GM12878 (cell line): ENCODE data around the gene GADL1. TPM values are rescaled to one million over a fixed set of nuclear protein-coding genes. Genes with fewer than 3 reads are reported as not detected.

Experiments used
- ATAC-seq: fragments of 200-7000 bp; cut with Tn5 transposase; 3 replicates; pipeline ENCODE4 v1.9.1; 2020; ENCODE audit warnings: mild to moderate bottlenecking, moderate library complexity
- BruUV-seq: library from RNA; stranded (reverse); fragments of 400-500 nt; replicated peaks from 2 replicates; lab custom pipeline; 2021; lab: Mats Ljungman, UMichigan
- CTCF ChIA-PET: fragments of 300-600 bp; sonication (Branson Sonifier 250); formaldehyde crosslinking; extraction: SDS; loops from one replicate; lab custom pipeline; 2021; ENCODE audit warnings: inconsistent platforms; lab: Yijun Ruan, JAX
- POLR2A ChIA-PET: fragments of 350-600 bp; formaldehyde crosslinking; extraction: SDS; loops from one replicate; lab custom pipeline; 2021; ENCODE audit warnings: inconsistent platforms; lab: Charles Lee
- RAD21 ChIA-PET: fragments of 300-600 bp; sonication (Branson Sonifier 250); formaldehyde crosslinking; loops from one replicate; lab custom pipeline; 2023; ENCODE audit warnings: antibody characterized with exemption; ENCODE audit not compliant: unreplicated experiment; lab: Charles Lee
- SMC1A ChIA-PET: fragments of 300-600 bp; sonication (Branson Sonifier 250); formaldehyde crosslinking; loops from one replicate; lab custom pipeline; 2023; ENCODE audit not compliant: unreplicated experiment, uncharacterized antibody; lab: Charles Lee
- DNase-seq: peaks from one replicate; pipeline ENCODE4 v3.0.0-alpha.2; 2011; ENCODE audit warnings: low read depth, low spot score
- FAIRE-seq: peaks from 3 replicates; lab custom pipeline; 2011; peaks lifted over from hg19 to GRCh38; lab: Jason Lieb, UNC
- H2AFZ ChIP-seq: 2 replicates; pipeline ENCODE4 v1.6.0; 2011; ENCODE audit warnings: low read depth, low read length, control low read depth; ENCODE audit not compliant: control insufficient read depth
- H3K27ac ChIP-seq: 2 replicates; pipeline ENCODE4 v1.5.1; 2011; ENCODE audit warnings: control low read depth; ENCODE audit not compliant: control insufficient read depth, insufficient read depth
- H3K27me3 ChIP-seq, 2 experiments: replicated peaks in 1 of 2; 2 replicates each; pipeline versions ENCODE4 v1.6.0 to v1.6.1; 2011; ENCODE audit warnings: low read length in 1 of 2; ENCODE audit not compliant: control insufficient read depth in 2 of 2, insufficient read depth in 2 of 2
- H3K36me3 ChIP-seq, 2 experiments: 2 replicates each; pipeline ENCODE4 v1.5.1; 2011; ENCODE audit warnings: low read length in 1 of 2; ENCODE audit not compliant: control insufficient read depth in 2 of 2, insufficient read depth in 2 of 2
- H3K4me1 ChIP-seq: 2 replicates; pipeline ENCODE4 v1.6.1; 2011; ENCODE audit warnings: mild to moderate bottlenecking, low read length, moderate library complexity, mixed read lengths; ENCODE audit not compliant: control insufficient read depth, insufficient read depth
- H3K4me2 ChIP-seq: 2 replicates; pipeline ENCODE4 v1.6.0; 2011; ENCODE audit warnings: control low read depth; ENCODE audit not compliant: control insufficient read depth, insufficient read depth
- H3K4me3 ChIP-seq: fragments of 200-600 bp; sonication (generic); 2 replicates; pipeline ENCODE4 v1.5.1; 2016
- H3K79me2 ChIP-seq: 2 replicates; pipeline ENCODE4 v1.6.0; 2011; ENCODE audit warnings: low read length; ENCODE audit not compliant: control insufficient read depth, insufficient read depth
- H3K9ac ChIP-seq: 2 replicates; pipeline ENCODE4 v1.8.0; 2011; ENCODE audit warnings: low read length, control low read depth, mixed read lengths; ENCODE audit not compliant: control insufficient read depth, insufficient read depth
- H3K9me3 ChIP-seq: replicated peaks from 3 replicates; pipeline ENCODE4 v1.5.1; 2011; ENCODE audit warnings: mild to moderate bottlenecking, low read length; ENCODE audit not compliant: control insufficient read depth, insufficient read depth
- H4K20me1 ChIP-seq: 2 replicates; pipeline ENCODE4 v1.6.0; 2011; ENCODE audit not compliant: control insufficient read depth, insufficient read depth
- BMI1 ChIP-seq: fragments of 450-650 bp; IDR thresholded peaks from 2 replicates; pipeline ENCODE4 v1.6.1; 2016; ENCODE audit warnings: mild to moderate bottlenecking, moderate library complexity, borderline replicate concordance
- CBX3 ChIP-seq: fragments of 200-600 bp; sonication (generic); IDR thresholded peaks from 2 replicates; pipeline ENCODE4 v1.6.1; 2016; ENCODE audit warnings: low read depth, borderline replicate concordance
- ESRRA ChIP-seq: IDR thresholded peaks from 2 replicates; pipeline ENCODE4 v1.6.1; 2012; ENCODE audit warnings: mild to moderate bottlenecking, low read length, improper control_type of control experiment
- EZH2 ChIP-seq: IDR thresholded peaks from 2 replicates; pipeline ENCODE4 v1.6.1; 2012; ENCODE audit warnings: low read depth, mild to moderate bottlenecking, control low read depth, inconsistent platforms, low read length, borderline replicate concordance; ENCODE audit not compliant: control insufficient read depth
- HDAC6 ChIP-seq: fragments of 200-600 bp; sonication (generic); IDR thresholded peaks from one replicate; pipeline ENCODE4 v1.8.0; 2017; ENCODE audit warnings: antibody characterized with exemption; ENCODE audit not compliant: unreplicated experiment
- MEF2B ChIP-seq: fragments of 450-650 bp; IDR thresholded peaks from 2 replicates; pipeline ENCODE4 v1.6.1; 2018; ENCODE audit warnings: mild to moderate bottlenecking, moderate library complexity; ENCODE audit not compliant: partially characterized antibody, poor library complexity, severe bottlenecking
- NBN ChIP-seq: fragments of 450-650 bp; IDR thresholded peaks from 2 replicates; pipeline ENCODE4 v1.6.1; 2016
- NFIC ChIP-seq: IDR thresholded peaks from 2 replicates; pipeline ENCODE4 v1.6.1; 2012; ENCODE audit warnings: low read depth, mild to moderate bottlenecking, inconsistent platforms, low read length, moderate library complexity
- PML ChIP-seq: IDR thresholded peaks from 2 replicates; pipeline ENCODE4 v1.6.1; 2012; ENCODE audit warnings: low read length, inconsistent platforms
- SUPT20H ChIP-seq: IDR thresholded peaks from 2 replicates; pipeline ENCODE4 v1.6.1; 2011; ENCODE audit warnings: low read depth, mild to moderate bottlenecking, low read length, moderate library complexity, borderline replicate concordance; ENCODE audit not compliant: control insufficient read depth
- TBL1XR1 ChIP-seq: IDR thresholded peaks from 2 replicates; pipeline ENCODE4 v1.6.1; 2012; ENCODE audit warnings: low read depth, low read length, improper control_type of control experiment
- WRNIP1 ChIP-seq: IDR thresholded peaks from 2 replicates; pipeline ENCODE4 v1.6.1; 2011; ENCODE audit warnings: low read depth, low read length, improper control_type of control experiment, borderline replicate concordance
- WGBS: methylation state at CpG from one replicate; pipeline ENCODE4 v1.1.6; 2016; ENCODE audit warnings: low lambda C conversion rate; ENCODE audit not compliant: insufficient replicate concordance, insufficient coverage; ENCODE audit errors: missing lambda C conversion rate; 5-methylcytosine and 5-hydroxymethylcytosine counted together
- in situ Hi-C: fragments of 300-500 bp; cut with MboI; formaldehyde crosslinking; loops from 9 replicates; pipeline ENCODE4 v1.14.3; 2018; ENCODE audit warnings: mixed read lengths
- intact Hi-C: fragments of 100-400 bp; cut with micrococcal nuclease; formaldehyde crosslinking; loops from one replicate; pipeline ENCODE4 v1.14.2; 2022; ENCODE audit not compliant: unreplicated experiment
- polyA plus RNA-seq, 11 experiments: library from polyadenylated mRNA; depleted of rRNA in 4 of 11; unstranded in 6 of 11; stranded (reverse) in 5 of 11; fragments of >200 nt; fragmentation: Nextera tagmentation in 4 of 11; fragmentation: Illumina TruSeq in 1 of 11; extraction: Ambion mirVana in 4 of 11; extraction: Trizol in 1 of 11; gene quantifications; 1 replicate in 1 of 11; 2 replicates in 10 of 11; pipeline versions ENCODE4 v1.2.1 to v1.2.3, GENCODE V29; 2011 to 2016; ENCODE audit warnings: inconsistent platforms in 2 of 11, missing spikeins in 2 of 11, low read depth in 1 of 11
- total RNA-seq, 4 experiments: library from RNA; depleted of rRNA in 3 of 4; stranded (reverse); fragments of >200 nt in 3 of 4; fragmentation: Illumina TruSeq in 1 of 4; extraction: Trizol in 1 of 4; gene quantifications; 2 replicates each; pipeline versions ENCODE4 v1.2.1 to v1.2.3, GENCODE V29; 2013 to 2021
- TF ChIP-seq, protein P1 (sequence below): fragments of 150-350 bp; IDR thresholded peaks from 2 replicates; pipeline ENCODE4 v1.6.1; 2016; ENCODE audit warnings: low read depth, low read length

The GADL1 gene
- total and polyA plus RNA-seq, 10 of the 15 experiments (the other 5 are each of a cell fraction or from before 2014, with no cell fraction given) = 0.04 TPM; not detected in 9

DNA sequence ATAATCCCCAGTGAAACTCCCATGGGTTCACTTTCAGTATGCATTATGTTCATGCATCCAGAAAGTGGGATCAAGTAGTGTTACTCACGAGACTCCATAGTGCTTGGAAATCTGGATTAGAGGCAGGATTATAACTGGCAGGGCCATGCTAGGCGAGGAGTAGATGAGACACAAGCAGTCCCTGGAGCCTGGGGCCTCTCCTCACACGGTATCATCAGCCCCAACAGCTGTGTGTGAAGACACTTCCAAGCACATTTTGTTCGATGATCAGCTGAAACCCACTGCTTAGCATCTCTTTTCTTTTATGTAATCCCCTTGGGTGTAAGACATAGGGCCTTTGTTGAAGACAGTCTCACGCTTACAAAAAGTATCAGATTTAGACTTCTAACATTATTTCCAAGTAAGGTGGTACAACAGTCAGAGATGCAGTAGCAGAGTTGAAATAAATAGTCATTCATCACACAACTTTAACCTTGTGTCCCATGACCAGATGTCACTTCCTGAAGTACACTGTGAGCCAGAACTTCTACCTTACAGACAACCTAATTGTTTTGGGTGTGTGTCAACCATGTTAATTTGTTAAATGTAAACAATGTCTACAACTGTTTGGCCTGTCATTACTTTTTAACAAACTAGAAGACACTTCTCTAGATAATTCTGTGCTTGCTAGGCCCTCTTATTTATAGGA, 116.9 kb downstream of the GADL1 start:
- H3K9me3 ChIP-seq = no peaks in the 10 kb centered on the region; the same call in 2 of the 3 replicates
- in situ Hi-C loops = no loop called here

DNA sequence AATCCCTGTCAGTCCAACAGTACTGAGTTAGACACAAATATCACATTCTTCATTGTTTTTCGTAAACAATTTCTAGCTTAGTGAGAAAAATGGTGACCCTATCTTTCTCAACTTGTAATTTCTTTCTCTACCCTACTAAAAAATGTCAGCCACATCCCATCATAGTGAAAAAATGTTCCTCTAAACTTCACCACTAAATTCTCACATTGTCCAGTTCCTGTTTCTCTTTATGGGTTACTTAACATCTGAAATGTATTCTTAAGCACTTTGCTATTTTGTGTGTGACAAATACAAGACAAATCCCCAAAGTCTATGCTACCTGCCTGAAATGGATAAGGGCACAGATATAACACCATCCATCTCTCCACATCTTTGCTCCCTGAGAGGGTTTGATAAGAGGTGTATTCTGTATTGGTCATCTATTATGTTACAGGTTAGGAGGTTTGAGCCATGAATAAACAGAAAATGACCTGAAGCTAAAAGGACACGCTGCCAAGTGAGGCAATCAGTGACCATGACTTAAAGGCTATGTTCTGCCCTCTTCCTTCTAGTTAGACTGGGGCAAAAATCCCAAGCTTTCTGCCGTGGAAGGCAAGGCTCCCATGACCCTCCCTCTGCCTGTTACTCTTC, 118.2 kb downstream of the GADL1 start:
- no peak for TF ChIP-seq MEF2B
- no peak for TF ChIP-seq HDAC6
- TF ChIP-seq, protein P1, sequence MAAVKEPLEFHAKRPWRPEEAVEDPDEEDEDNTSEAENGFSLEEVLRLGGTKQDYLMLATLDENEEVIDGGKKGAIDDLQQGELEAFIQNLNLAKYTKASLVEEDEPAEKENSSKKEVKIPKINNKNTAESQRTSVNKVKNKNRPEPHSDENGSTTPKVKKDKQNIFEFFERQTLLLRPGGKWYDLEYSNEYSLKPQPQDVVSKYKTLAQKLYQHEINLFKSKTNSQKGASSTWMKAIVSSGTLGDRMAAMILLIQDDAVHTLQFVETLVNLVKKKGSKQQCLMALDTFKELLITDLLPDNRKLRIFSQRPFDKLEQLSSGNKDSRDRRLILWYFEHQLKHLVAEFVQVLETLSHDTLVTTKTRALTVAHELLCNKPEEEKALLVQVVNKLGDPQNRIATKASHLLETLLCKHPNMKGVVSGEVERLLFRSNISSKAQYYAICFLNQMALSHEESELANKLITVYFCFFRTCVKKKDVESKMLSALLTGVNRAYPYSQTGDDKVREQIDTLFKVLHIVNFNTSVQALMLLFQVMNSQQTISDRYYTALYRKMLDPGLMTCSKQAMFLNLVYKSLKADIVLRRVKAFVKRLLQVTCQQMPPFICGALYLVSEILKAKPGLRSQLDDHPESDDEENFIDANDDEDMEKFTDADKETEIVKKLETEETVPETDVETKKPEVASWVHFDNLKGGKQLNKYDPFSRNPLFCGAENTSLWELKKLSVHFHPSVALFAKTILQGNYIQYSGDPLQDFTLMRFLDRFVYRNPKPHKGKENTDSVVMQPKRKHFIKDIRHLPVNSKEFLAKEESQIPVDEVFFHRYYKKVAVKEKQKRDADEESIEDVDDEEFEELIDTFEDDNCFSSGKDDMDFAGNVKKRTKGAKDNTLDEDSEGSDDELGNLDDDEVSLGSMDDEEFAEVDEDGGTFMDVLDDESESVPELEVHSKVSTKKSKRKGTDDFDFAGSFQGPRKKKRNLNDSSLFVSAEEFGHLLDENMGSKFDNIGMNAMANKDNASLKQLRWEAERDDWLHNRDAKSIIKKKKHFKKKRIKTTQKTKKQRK = no peak
- TF ChIP-seq EZH2 = no peak
- no peak for TF ChIP-seq BMI1
- no peak for TF ChIP-seq NFIC
- TF ChIP-seq PML = no peak
- ChIA-PET CTCF (no interaction called here), SMC1A (interaction anchor here (0.8 kb wide), 2 partner anchors 35 to 252 kb away, joined by 3 to 4 read pairs; no protein-coding TSS in a partner anchor), POLR2A (interaction anchor here (0.7 kb wide), 1 partner anchor 44 kb away, joined by 3 read pairs; no protein-coding TSS in a partner anchor), RAD21 (no interaction called here)
- H3K4me2 ChIP-seq = no peak overlapping the region
- intact Hi-C loops (loop anchor here (10.0 kb wide), 1 partner anchor 668 kb away; no protein-coding TSS in a partner anchor), in situ Hi-C loops (no loop called here)
- no peaks in the 10 kb centered on the region; a peak in 2 of 4 replicates for H3K27me3 ChIP-seq
- H3K36me3 ChIP-seq = no peaks in the 10 kb centered on the region
- no peaks in the 10 kb centered on the region for H3K79me2 ChIP-seq
- DNase-seq = no peak
- H3K9ac ChIP-seq = no peak overlapping the region
- H3K4me1 ChIP-seq = no peaks in the 10 kb centered on the region
- no peak overlapping the region for H3K27ac ChIP-seq
- no peaks in the 10 kb centered on the region; the same call in 2 of the 3 replicates for H3K9me3 ChIP-seq
- no peak for FAIRE-seq
- 15% methylated on average over 3 of the region's 3 CpGs for WGBS
- BruUV-seq = no TSS peak
- no peak for ATAC-seq
- no peaks in the 10 kb centered on the region for H4K20me1 ChIP-seq
- no peak overlapping the region for H3K4me3 ChIP-seq
- no peak overlapping the region for H2AFZ ChIP-seq

More for the DNA sequence above, 116.9 kb downstream of the GADL1 start:
- ATAC-seq (no peak), FAIRE-seq (no peak), DNase-seq (no peak)
- no peaks in the 10 kb centered on the region for H3K36me3 ChIP-seq
- H3K9ac ChIP-seq = no peak overlapping the region
- no peaks in the 10 kb centered on the region for H3K4me1 ChIP-seq
- H3K79me2 ChIP-seq = no peaks in the 10 kb centered on the region
- 17% methylated on average over 5 of the region's 5 CpGs for WGBS
- intact Hi-C loops = loop anchor here (10.0 kb wide), 1 partner anchor 667 kb away; no protein-coding TSS in a partner anchor
- no peak overlapping the region for H3K4me2 ChIP-seq
- CTCF ChIA-PET = interaction anchor here (0.7 kb wide), 1 partner anchor 14 kb away, joined by 3 read pairs; no protein-coding TSS in a partner anchor
- POLR2A ChIA-PET = no interaction called here
- H3K27ac ChIP-seq = no peak overlapping the region
- H3K27me3 ChIP-seq = no peaks in the 10 kb centered on the region; a peak in 1 of 4 replicates
- SMC1A ChIA-PET = no interaction called here
- RAD21 ChIA-PET = no interaction called here
- TF ChIP-seq ESRRA = no peak
- TF ChIP-seq CBX3 = no peak
- TF ChIP-seq SUPT20H = no peak
- TF ChIP-seq NBN = no peak
- no peak for TF ChIP-seq TBL1XR1
- TF ChIP-seq WRNIP1 = no peak
- no peaks in the 10 kb centered on the region for H4K20me1 ChIP-seq
- no TSS peak for BruUV-seq
- no peak overlapping the region for H3K4me3 ChIP-seq
- no peak overlapping the region for H2AFZ ChIP-seq
